Esophagus (tissue), 2 donors: ENCODE results near the gene SLC37A2. TPM values are rescaled to one million over a fixed set of nuclear protein-coding genes. Genes with fewer than 3 reads are reported as not detected.

ENCODE experiments used
- H3K27ac ChIP-seq, 2 donors: one replicate each; pipeline ENCODE4 v1.5.1; 2013; ENCODE audit warnings: low read depth in 2 of 2, mild to moderate bottlenecking in 2 of 2, inconsistent platforms in 1 of 2, low read length in 1 of 2, moderate library complexity in 1 of 2
- H3K27me3 ChIP-seq, 2 donors: one replicate each; pipeline ENCODE4 v1.6.1; 2013; ENCODE audit warnings: low read length in 2 of 2, control low read depth in 1 of 2, mild to moderate bottlenecking in 1 of 2; ENCODE audit not compliant: insufficient read depth in 2 of 2, control insufficient read depth in 1 of 2
- H3K36me3 ChIP-seq, 2 donors: one replicate each; pipeline ENCODE4 v1.6.1; 2013; ENCODE audit warnings: low read length in 1 of 2; ENCODE audit not compliant: control insufficient read depth in 2 of 2, insufficient read depth in 2 of 2
- H3K4me1 ChIP-seq, 2 donors: one replicate each; pipeline ENCODE4 v1.6.1; 2013; ENCODE audit warnings: low read length in 1 of 2; ENCODE audit not compliant: control insufficient read depth in 2 of 2, insufficient read depth in 2 of 2
- H3K4me3 ChIP-seq, 2 donors: one replicate each; pipeline ENCODE4 v1.5.1; 2013; ENCODE audit warnings: low read length in 2 of 2, mild to moderate bottlenecking in 2 of 2, low read depth in 1 of 2, moderate library complexity in 1 of 2
- H3K9me3 ChIP-seq, 2 donors: one replicate each; pipeline ENCODE4 v1.6.1; 2013; ENCODE audit warnings: mild to moderate bottlenecking in 2 of 2, low read depth in 1 of 2, low read length in 1 of 2, moderate library complexity in 1 of 2; ENCODE audit not compliant: control insufficient read depth in 2 of 2, insufficient read depth in 1 of 2
- WGBS, 2 donors: extraction: QIAGEN DNeasy Blood & Tissue Kit; methylation state at CpG; one replicate each; pipeline ENCODE4 v1.1.7; 2013; 5-methylcytosine and 5-hydroxymethylcytosine counted together
- polyA plus RNA-seq, 2 donors: library from polyadenylated mRNA; stranded (reverse); fragments of 200-250 nt; gene quantifications; one replicate each; pipeline ENCODE4 v1.2.3, GENCODE V29; 2013
- donor health status: healthy with polysubstance abuse.
- donor health status: Bipolar disorder and iron deficiency.

Gene SLC37A2
- polyA plus RNA-seq, 2 donors, result 21.7 to 27.0 TPM

DNA sequence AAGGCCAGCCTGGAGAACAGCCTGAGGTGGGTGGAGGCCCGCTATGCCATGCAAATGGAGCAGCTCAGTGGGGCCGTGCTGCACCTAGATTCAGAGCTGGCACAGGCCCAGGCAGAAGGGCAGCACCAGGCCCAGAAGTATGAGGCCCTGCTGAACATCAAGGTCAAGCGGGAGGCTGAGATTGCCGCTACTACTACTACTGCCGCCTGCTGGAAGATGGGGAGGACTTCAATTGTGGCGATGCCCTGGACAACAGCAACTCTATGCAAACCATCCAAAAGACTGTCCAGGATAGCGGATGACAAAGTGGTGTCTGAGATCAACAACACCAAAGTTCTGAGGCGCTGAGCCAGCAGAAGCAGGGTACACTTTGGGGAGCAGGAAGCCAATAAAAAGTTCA, 51.4 kb downstream of the SLC37A2 start:
- Histone ChIP-seq H3K4me1 (no peaks in the 10 kb centered on the region), H3K4me3 (no peak overlapping the region), H3K36me3 (no peaks in the 10 kb centered on the region), H3K27ac (no peak overlapping the region), H3K9me3 (no peaks in the 10 kb centered on the region), H3K27me3 (no peaks in the 10 kb centered on the region)
- WGBS, 2 donors, result 63 to 74% methylated on average over 8 of the region's 8 CpGs

DNA sequence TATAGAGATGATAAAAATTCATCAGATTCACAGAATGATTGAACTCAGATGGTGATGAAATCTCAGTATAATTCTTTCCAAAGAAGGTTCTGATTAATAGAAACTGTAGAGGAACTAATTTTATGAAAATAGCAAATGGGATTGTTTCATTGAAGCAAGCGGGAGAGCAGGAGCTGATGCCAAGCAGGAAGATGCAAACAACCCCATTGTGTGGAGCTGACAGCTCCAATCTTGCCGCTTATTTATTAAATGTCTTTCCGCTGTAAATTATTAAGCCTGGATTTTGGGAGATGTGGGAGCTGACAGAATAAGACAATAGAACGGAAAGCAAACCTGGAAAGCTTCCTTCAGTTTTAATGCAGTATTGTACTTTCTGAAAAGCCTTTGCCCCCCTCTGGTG, 54.3 kb downstream of the SLC37A2 start:
- 45 to 55% methylated on average over 4 of the region's 4 CpGs for WGBS, 2 donors
- H3K27ac ChIP-seq, result no peak overlapping the region
- H3K4me1 ChIP-seq, result no peaks in the 10 kb centered on the region
- H3K27me3 ChIP-seq, result no peaks in the 10 kb centered on the region
- H3K9me3 ChIP-seq, result no peaks in the 10 kb centered on the region
- H3K36me3 ChIP-seq, result no peaks in the 10 kb centered on the region
- H3K4me3 ChIP-seq, result no peak overlapping the region

DNA sequence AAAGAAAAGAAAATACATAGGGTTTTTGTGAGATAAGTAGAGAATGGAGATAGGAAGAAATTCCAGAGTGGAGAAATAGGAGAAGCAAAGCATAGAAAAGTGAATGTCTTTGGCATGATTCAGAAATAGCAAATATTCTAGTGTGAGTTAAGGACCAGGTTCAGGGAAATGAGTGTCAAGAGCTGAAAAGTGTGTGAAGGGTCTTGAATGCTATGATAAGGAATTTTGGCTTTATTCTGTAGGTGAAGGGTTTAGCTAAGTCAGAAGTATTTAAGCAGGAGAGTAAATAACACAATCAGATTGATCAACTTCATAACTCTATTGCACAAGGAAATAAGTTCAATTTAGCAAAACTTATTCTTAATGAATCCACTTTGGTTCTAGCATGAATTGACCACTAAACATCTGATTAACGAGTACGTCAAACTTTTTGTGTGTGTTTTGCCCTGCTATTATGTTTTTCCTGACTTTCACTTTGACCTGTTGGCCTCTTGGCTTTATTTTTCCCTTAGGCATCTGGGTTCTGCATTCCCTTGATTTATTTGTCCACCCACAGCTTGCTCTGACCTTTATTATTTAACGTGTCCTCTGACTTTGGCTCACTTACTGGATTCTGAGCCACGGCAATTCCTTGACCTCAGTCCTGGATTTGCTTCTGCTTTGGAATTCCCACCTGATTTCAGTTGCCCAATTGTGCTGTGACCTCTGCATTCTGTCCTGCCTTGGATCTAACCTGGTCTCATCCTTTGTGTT, 60.3 kb downstream of the SLC37A2 start:
- Histone ChIP-seq H3K27me3 (no peaks in the 10 kb centered on the region), H3K4me3 (no peak overlapping the region), H3K9me3 (no peaks in the 10 kb centered on the region), H3K27ac (no peak overlapping the region), H3K4me1 (no peaks in the 10 kb centered on the region), H3K36me3 (no peaks in the 10 kb centered on the region)
- 79 to 82% methylated on average over 4 of the region's 4 CpGs for WGBS, 2 donors

DNA sequence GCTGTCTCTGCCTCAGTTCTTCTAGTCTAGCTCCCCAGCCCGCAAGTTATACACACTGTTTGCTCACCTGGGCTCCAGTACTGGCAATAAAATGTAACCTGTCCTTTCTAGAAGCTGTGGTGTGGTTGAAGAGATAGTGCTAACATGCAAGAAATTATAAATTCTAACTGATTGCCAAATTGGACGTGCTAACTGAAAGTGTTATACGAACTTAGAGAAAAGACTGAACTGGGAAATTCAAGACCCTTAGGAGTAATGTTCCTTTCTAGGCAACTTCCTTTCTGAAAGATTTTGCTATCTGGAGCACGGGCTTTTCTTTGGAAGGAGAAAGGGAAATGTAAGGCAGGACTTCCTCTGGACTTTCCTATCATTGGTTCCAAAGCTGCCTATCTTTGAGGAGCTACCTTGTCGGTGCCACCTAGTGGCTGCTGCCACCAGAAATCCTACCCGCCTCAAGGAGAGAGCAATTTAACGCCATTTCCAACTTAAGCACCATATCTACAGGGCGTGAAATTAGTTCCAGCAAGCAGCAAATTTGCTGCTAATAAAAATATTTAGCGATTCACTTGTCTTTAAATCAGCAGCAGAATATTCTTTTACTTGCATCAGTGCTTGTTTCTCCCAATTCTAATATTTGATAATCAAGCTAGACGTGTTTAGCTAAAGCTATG, 61.0 kb downstream of the SLC37A2 start:
- Histone ChIP-seq H3K9me3 (no peaks in the 10 kb centered on the region), H3K36me3 (no peaks in the 10 kb centered on the region), H3K4me3 (no peak overlapping the region), H3K27ac (no peak overlapping the region), H3K4me1 (no peaks in the 10 kb centered on the region), H3K27me3 (no peaks in the 10 kb centered on the region)
- 60 to 69% methylated on average over 10 of the region's 10 CpGs for WGBS, 2 donors

DNA sequence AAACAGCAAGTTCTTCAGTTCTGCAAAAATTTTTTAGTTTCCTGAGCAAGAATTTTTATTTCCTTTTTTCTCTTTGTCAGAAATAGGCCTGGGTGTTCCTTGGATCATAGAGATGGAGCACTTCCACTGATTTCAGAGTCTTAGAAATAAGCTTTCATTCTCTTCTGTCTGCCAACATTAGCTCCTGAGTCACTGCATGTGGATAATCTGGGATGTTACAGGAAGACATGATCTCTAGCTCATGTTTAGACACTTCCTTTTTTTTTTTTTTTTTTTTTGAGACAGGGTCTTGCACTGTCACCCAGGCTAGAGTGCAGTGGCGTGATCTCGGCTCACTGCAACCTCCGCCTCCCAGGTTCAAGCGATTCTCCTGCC, 61.5 kb downstream of the SLC37A2 start:
- WGBS, 2 donors, result 89 to 93% methylated on average over 4 of the region's 4 CpGs
- Histone ChIP-seq H3K27ac (no peak overlapping the region), H3K36me3 (no peaks in the 10 kb centered on the region), H3K27me3 (no peaks in the 10 kb centered on the region), H3K9me3 (no peaks in the 10 kb centered on the region), H3K4me3 (no peak overlapping the region), H3K4me1 (no peaks in the 10 kb centered on the region)

DNA sequence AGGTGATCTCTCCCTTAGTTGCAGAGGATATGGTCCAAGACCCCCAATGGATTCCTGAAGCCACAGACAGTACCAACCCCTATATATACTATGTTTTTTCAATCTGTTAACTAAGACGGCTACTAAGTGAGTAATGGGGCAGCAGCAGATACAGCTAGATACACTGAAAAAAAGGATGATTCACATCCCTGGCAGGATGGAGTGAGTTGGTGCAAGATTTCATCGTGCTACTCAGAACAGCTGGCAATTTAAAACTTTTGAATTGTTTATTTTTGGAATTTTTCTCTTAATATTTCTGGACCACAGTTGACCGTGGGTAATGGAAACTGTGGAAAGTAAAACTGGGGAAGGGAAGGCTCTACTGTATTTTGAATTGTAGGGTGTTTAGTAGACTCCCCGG, 65.3 kb downstream of the SLC37A2 start:
- WGBS, 2 donors, result 61 to 75% methylated on average over 4 of the region's 4 CpGs

DNA sequence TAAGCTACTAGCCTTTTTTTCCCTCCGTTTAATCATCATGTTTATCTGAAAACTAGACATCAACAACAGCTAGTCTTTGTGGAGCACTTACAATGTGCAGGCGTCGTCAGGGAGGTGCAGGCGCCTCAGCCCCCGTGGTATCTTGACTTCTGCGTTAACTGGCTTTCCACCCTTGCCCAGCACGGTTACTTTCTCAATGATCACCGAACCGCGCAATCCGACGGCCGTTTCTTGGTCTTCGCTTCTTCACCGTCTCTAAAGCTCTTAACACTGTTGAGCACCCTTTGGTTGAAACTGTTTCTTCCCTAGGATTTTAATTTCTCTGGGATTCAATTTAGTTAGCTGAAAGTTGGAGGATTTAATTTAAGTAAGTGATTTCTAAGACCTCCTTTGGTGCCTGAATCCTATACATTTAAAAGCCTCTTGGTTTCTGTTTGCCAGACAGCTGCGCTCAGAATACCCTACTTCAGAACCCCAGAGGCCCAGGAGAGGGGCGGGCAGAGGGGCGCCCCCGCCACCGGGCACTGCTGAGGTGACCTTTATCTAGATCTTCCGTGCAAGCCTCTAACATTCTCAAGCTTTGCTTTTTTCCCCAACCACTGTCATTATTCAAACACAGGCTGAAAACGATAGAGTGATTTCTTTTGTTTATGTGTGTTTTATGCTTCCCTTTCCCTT, 66.3 kb downstream of the SLC37A2 start:
- H3K27me3 ChIP-seq, result peaks cover 0 to 2% of the 10 kb centered on the region in 2 donors
- H3K4me3 ChIP-seq, result no peak overlapping the region
- WGBS, 2 donors, result 72 to 77% methylated on average over 21 to 22 of the region's 22 CpGs

More for the DNA sequence above, 65.3 kb downstream of the SLC37A2 start:
- Histone ChIP-seq H3K27me3 (no peaks in the 10 kb centered on the region), H3K4me3 (no peak overlapping the region), H3K4me1 (no peaks in the 10 kb centered on the region), H3K27ac (no peak overlapping the region), H3K36me3 (no peaks in the 10 kb centered on the region), H3K9me3 (no peaks in the 10 kb centered on the region)

DNA sequence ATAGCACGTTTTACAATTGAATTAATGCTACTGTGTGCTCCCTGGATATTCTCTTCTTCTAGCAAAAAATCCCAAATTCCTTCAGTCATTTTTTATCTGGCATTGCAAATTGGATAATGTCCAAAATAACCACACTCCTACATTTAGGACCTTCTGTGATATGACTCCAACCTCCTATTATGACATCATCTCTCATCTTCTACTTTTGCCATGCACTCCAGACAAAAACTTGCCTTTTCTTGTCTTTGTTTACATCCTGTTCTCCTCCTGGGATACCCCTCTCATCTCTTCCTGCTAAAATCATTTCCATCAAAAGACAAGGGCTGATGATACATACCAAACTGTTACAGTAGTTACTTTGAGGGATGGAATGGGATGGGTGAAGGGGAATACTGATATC, 69.0 kb downstream of the SLC37A2 start:
- H3K36me3 ChIP-seq, result no peaks in the 10 kb centered on the region
- no peaks in the 10 kb centered on the region for H3K9me3 ChIP-seq
- no peaks in the 10 kb centered on the region for H3K4me1 ChIP-seq
- H3K27ac ChIP-seq, result no peak overlapping the region
- WGBS, 2 donors, result 61 to 76% methylated on average over 1 of the region's 1 CpG
- peaks cover 0 to 4% of the 10 kb centered on the region in 2 donors for H3K27me3 ChIP-seq
- H3K4me3 ChIP-seq, result no peak overlapping the region

More for the DNA sequence above, 66.3 kb downstream of the SLC37A2 start:
- Histone ChIP-seq H3K4me1 (no peaks in the 10 kb centered on the region), H3K27ac (no peak overlapping the region), H3K9me3 (no peaks in the 10 kb centered on the region), H3K36me3 (no peaks in the 10 kb centered on the region)

DNA sequence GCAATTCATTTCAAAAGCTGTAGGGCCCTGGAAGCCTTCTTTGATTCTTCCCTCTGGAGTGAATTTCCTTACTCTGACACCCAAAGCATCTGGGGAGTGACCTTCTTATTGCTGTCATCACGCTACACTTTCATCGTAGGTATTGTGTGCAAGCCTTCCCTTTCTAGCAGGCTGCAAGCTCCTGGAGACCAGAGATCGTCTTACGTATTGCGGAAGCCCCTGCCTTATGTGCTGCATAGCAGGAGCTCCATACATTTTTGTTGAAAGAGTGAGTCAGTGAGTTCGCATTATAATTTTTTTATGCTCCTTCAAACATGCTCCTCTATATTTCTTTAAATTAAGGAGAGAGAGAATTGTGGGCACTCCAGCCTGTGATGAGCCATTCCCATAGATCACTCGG, 69.5 kb downstream of the SLC37A2 start:
- Histone ChIP-seq H3K27me3 (peaks cover 0 to 4% of the 10 kb centered on the region in 2 donors), H3K27ac (no peak overlapping the region), H3K36me3 (no peaks in the 10 kb centered on the region), H3K9me3 (no peaks in the 10 kb centered on the region), H3K4me3 (no peak overlapping the region), H3K4me1 (no peaks in the 10 kb centered on the region)
- WGBS, 2 donors, result 85 to 89% methylated on average over 7 of the region's 7 CpGs
